Lower leg skin (tissue), 4 donors: ENCODE measurements around the gene SEH1L. TPM values are rescaled to one million over a fixed set of nuclear protein-coding genes. Genes with fewer than 3 reads are reported as not detected.

Experiments
- DNase-seq, 2 donors: peaks; one replicate each; pipeline ENCODE4 v3.0.0-alpha.2; 2019; ENCODE audit warnings: low spot score in 2 of 2
- H3K4me3 ChIP-seq: fragments of 200-600 bp; sonication (generic); 2 replicates; pipeline ENCODE4 v1.5.1; 2017; ENCODE audit warnings: mild to moderate bottlenecking, low read depth; ENCODE audit not compliant: poor library complexity, severe bottlenecking
- CTCF ChIP-seq, 3 donors: fragments of 450-650 bp; IDR thresholded peaks; one replicate each; pipeline ENCODE4 v1.5.1; 2016; ENCODE audit warnings: antibody characterized with exemption in 3 of 3, mild to moderate bottlenecking in 3 of 3, moderate library complexity in 2 of 3
- POLR2A ChIP-seq, 2 donors: fragments of 450-650 bp; IDR thresholded peaks; one replicate each; pipeline ENCODE4 v1.6.1; 2016 to 2017; ENCODE audit warnings: antibody characterized with exemption in 2 of 2, mild to moderate bottlenecking in 1 of 2, moderate library complexity in 1 of 2
- WGBS, 2 donors: methylation state at CpG; one replicate each; pipeline ENCODE4 v1.1.5; 2018; 5-methylcytosine and 5-hydroxymethylcytosine counted together
- intact Hi-C: fragments of 100-400 bp; cut with DNase I; formaldehyde crosslinking; loops from one replicate; pipeline ENCODE4 v1.15.0; 2023; ENCODE audit warnings: low total_unique reads
- total RNA-seq, 4 donors: library from RNA; depleted of rRNA; stranded (reverse); fragments of >200 nt; gene quantifications; one replicate each; pipeline ENCODE4 v1.1.0, GENCODE V29; 2016

The SEH1L gene
- total RNA-seq, 4 donors from 2014 or later = 24.1 to 32.2 (median 26.1) TPM

- WGBS, 2 donors = 87 to 91% methylated on average over 2 of the region's 2 CpGs
- intact Hi-C loops = no loop called here
- no peak for DNase-seq
- no peak overlapping the region for H3K4me3 ChIP-seq
- TF ChIP-seq CTCF (IDR thresholded peaks at IDR 0.05) = no peak
- TF ChIP-seq POLR2A (IDR thresholded peaks at IDR 0.05) = no peak
Observed at GRCh38 chr18:13014232-13014631, 66.4 kb downstream of the SEH1L start.

- 88 to 97% methylated on average over 4 of the region's 4 CpGs for WGBS, 2 donors
- intact Hi-C loops = no loop called here
- no peak overlapping the region for H3K4me3 ChIP-seq
- TF ChIP-seq POLR2A (IDR thresholded peaks at IDR 0.05) (no peak), CTCF (IDR thresholded peaks at IDR 0.05) (no peak)
- no peak for DNase-seq
Observed at GRCh38 chr18:13014818-13015217, 67.0 kb downstream of the SEH1L start.

GRCh38 chr18:13017247-13017875, 69.5 kb downstream of the SEH1L start:
- TF ChIP-seq CTCF (IDR thresholded peaks at IDR 0.05) (no peak), POLR2A (IDR thresholded peaks at IDR 0.05) (no peak)
- no peak for DNase-seq
- H3K4me3 ChIP-seq = no peak overlapping the region
- intact Hi-C loops = no loop called here
- 92 to 97% methylated on average over 2 of the region's 2 CpGs for WGBS, 2 donors

- intact Hi-C loops = no loop called here
- TF ChIP-seq POLR2A (IDR thresholded peaks at IDR 0.05) (no peak), CTCF (IDR thresholded peaks at IDR 0.05) (no peak)
- no peak for DNase-seq
- WGBS, 2 donors = 79 to 93% methylated on average over 2 of the region's 2 CpGs
- no peak overlapping the region for H3K4me3 ChIP-seq
Observed at GRCh38 chr18:13018374-13018773, 70.6 kb downstream of the SEH1L start.

- 69 to 71% methylated on average over 3 of the region's 3 CpGs for WGBS, 2 donors
- intact Hi-C loops = no loop called here
- TF ChIP-seq CTCF (IDR thresholded peaks at IDR 0.05) = no peak
- no peak for DNase-seq
- H3K4me3 ChIP-seq = no peak overlapping the region
Observed at GRCh38 chr18:13019301-13019700, 71.5 kb downstream of the SEH1L start.

- no peak for DNase-seq
Observed at GRCh38 chr18:13022644-13023043, 74.8 kb downstream of the SEH1L start.

More at GRCh38 chr18:13022644-13023043, 74.8 kb downstream of the SEH1L start:
- TF ChIP-seq POLR2A (IDR thresholded peaks at IDR 0.05) (no peak), CTCF (IDR thresholded peaks at IDR 0.05) (no peak)
- intact Hi-C loops = no loop called here
- H3K4me3 ChIP-seq = no peak overlapping the region
